WTC11 (cell line): ENCODE data around the gene PTGES2. TPM values are rescaled to one million over a fixed set of nuclear protein-coding genes. Genes with fewer than 3 reads are reported as not detected.

Experiments
- ATAC-seq: fragments of 200-7000 bp; cut with Tn5 transposase; 2 replicates; pipeline ENCODE4 v1.10.0; 2021; ENCODE audit warnings: mild to moderate bottlenecking, moderate library complexity
- CTCF ChIA-PET: fragments of 300-600 bp; sonication (Branson Sonifier 250); formaldehyde crosslinking; loops from one replicate; lab custom pipeline; 2021; ENCODE audit warnings: antibody characterized with exemption; lab: Charles Lee
- POLR2A ChIA-PET: fragments of 350-600 bp; sonication (Branson Sonifier 250); formaldehyde crosslinking; loops from one replicate; lab custom pipeline; 2021; ENCODE audit warnings: antibody characterized with exemption; lab: Charles Lee
- DNase-seq: peaks from one replicate; pipeline ENCODE4 v3.0.0; 2021; ENCODE audit warnings: low spot score
- H3K27ac Mint-ChIP-seq: 2 replicates; pipeline ENCODE4 v1.8.0; 2021; ENCODE audit warnings: mixed read lengths
- H3K27me3 Mint-ChIP-seq: 2 replicates; pipeline ENCODE4 v1.8.0; 2021; ENCODE audit warnings: low read depth, mild to moderate bottlenecking, moderate library complexity, mixed read lengths
- H3K36me3 Mint-ChIP-seq: 2 replicates; pipeline ENCODE4 v1.8.0; 2021; ENCODE audit warnings: mixed read lengths
- H3K4me1 Mint-ChIP-seq: 2 replicates; pipeline ENCODE4 v1.8.0; 2022; ENCODE audit warnings: mixed read lengths
- H3K4me3 Mint-ChIP-seq: 2 replicates; pipeline ENCODE4 v1.8.0; 2021; ENCODE audit warnings: mild to moderate bottlenecking, moderate library complexity, mixed read lengths
- H3K9me3 Mint-ChIP-seq: 2 replicates; pipeline ENCODE4 v1.8.0; 2021; ENCODE audit warnings: mixed read lengths
- CTCF ChIP-seq: fragments of 200-600 bp; IDR thresholded peaks from 2 replicates; pipeline ENCODE4 v1.8.0; 2022; ENCODE audit warnings: antibody characterized with exemption
- E2F1 ChIP-seq: sonication (generic); formaldehyde crosslinking; IDR thresholded peaks from 2 replicates; pipeline ENCODE4 v1.8.0; 2022; ENCODE audit warnings: mild to moderate bottlenecking, missing genetic modification reagents
- ELF4 ChIP-seq: sonication (generic); formaldehyde crosslinking; IDR thresholded peaks from 2 replicates; pipeline ENCODE4 v1.8.1; 2022; ENCODE audit warnings: low read depth, mild to moderate bottlenecking, moderate library complexity, missing genetic modification reagents
- GRHL2 ChIP-seq: fragments of 250-450 bp; sonication (Bioruptor Pico); IDR thresholded peaks from 2 replicates; pipeline ENCODE4 v1.8.0; 2022; ENCODE audit warnings: mild to moderate bottlenecking, moderate library complexity; ENCODE audit not compliant: insufficient replicate concordance, severe bottlenecking
- GTF2I ChIP-seq: fragments of 250-450 bp; sonication (Bioruptor Pico); conservative IDR thresholded peaks from 2 replicates; pipeline ENCODE4 v1.4.0; 2021; ENCODE audit warnings: mild to moderate bottlenecking
- HMGA2 ChIP-seq: fragments of 250-450 bp; sonication (Bioruptor Pico); IDR thresholded peaks from 2 replicates; pipeline ENCODE4 v1.4.0; 2021; ENCODE audit warnings: mild to moderate bottlenecking, moderate library complexity
- MLX ChIP-seq: sonication (generic); formaldehyde crosslinking; IDR thresholded peaks from 2 replicates; pipeline ENCODE4 v1.8.1; 2023; ENCODE audit warnings: mild to moderate bottlenecking, missing genetic modification reagents, moderate library complexity
- NR1H2 ChIP-seq: sonication (generic); formaldehyde crosslinking; IDR thresholded peaks from 2 replicates; pipeline ENCODE4 v1.9.0; 2021; ENCODE audit warnings: mild to moderate bottlenecking, moderate library complexity, missing genetic modification reagents
- SOX15 ChIP-seq: fragments of 250-450 bp; sonication (Bioruptor Pico); IDR thresholded peaks from 2 replicates; pipeline ENCODE4 v1.9.0; 2021; ENCODE audit warnings: mild to moderate bottlenecking
- USF1 ChIP-seq: sonication (generic); formaldehyde crosslinking; IDR thresholded peaks from 2 replicates; pipeline ENCODE4 v1.8.0; 2022; ENCODE audit warnings: mild to moderate bottlenecking, missing genetic modification reagents
- total RNA-seq: library from RNA; stranded (reverse); gene quantifications from 3 replicates; pipeline ENCODE4 v1.2.3, GENCODE V29; 2021
- TF ChIP-seq, protein P1 (sequence below): fragments of 250-450 bp; sonication (Bioruptor Pico); IDR thresholded peaks from 2 replicates; pipeline ENCODE4 v1.8.0; 2021; ENCODE audit warnings: mild to moderate bottlenecking
- TF ChIP-seq, protein P2 (sequence below): sonication (generic); formaldehyde crosslinking; IDR thresholded peaks from 2 replicates; pipeline ENCODE4 v1.8.1; 2022; ENCODE audit warnings: low read depth, missing genetic modification reagents, borderline replicate concordance
- TF ChIP-seq, protein P3 (sequence below): sonication (generic); formaldehyde crosslinking; IDR thresholded peaks from 2 replicates; pipeline ENCODE4 v1.8.1; 2022; ENCODE audit warnings: mild to moderate bottlenecking, missing genetic modification reagents, moderate library complexity, borderline replicate concordance
- TF ChIP-seq, protein P4 (sequence below): sonication (generic); formaldehyde crosslinking; IDR thresholded peaks from 2 replicates; pipeline ENCODE4 v1.8.0; 2023; ENCODE audit warnings: missing genetic modification reagents, mild to moderate bottlenecking, borderline replicate concordance
- TF ChIP-seq, protein P5 (sequence below): sonication (generic); formaldehyde crosslinking; IDR thresholded peaks from 2 replicates; pipeline ENCODE4 v1.8.1; 2022; ENCODE audit warnings: mild to moderate bottlenecking, moderate library complexity, missing genetic modification reagents
- TF ChIP-seq, protein P6 (sequence below): fragments of 250-450 bp; sonication (Bioruptor Pico); conservative IDR thresholded peaks from 2 replicates; pipeline ENCODE4 v1.9.0; 2021; ENCODE audit warnings: mild to moderate bottlenecking

Gene PTGES2
- total RNA-seq, 1 experiment from 2014 or later = 118 TPM

DNA sequence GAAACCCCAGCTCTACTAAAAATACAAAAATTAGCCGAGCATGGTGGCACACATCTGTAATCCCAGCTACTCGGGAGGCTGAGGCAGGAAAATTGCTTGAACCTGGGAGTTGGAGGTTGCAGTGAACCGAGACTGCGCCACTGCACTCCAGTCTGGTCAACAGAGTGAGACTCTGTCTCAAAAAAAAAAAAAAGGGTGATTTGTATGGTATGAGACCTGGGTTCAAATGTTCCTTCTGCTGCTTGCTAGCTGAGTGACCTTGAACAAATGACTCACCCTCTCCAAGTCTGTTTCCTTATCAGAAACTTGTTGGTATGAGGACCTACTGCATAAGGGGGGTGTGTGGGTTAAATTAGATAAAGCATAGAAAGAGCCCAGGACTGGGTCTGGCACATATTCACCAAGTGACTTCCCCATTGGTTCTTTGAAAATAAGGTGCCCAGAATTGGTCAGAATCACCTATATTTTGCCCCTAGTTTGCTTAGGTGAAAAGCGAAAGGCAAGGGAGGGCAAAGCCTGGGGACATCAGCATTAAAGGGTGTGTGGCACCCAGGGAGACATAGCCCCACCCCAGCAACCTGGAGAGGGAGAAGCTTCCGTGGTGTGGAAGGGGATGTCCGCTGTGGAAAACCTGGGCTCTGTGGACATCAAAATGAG is 49.6 kb downstream of the PTGES2 start:
- TF ChIP-seq, protein P1, sequence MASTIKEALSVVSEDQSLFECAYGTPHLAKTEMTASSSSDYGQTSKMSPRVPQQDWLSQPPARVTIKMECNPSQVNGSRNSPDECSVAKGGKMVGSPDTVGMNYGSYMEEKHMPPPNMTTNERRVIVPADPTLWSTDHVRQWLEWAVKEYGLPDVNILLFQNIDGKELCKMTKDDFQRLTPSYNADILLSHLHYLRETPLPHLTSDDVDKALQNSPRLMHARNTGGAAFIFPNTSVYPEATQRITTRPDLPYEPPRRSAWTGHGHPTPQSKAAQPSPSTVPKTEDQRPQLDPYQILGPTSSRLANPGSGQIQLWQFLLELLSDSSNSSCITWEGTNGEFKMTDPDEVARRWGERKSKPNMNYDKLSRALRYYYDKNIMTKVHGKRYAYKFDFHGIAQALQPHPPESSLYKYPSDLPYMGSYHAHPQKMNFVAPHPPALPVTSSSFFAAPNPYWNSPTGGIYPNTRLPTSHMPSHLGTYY (CRISPR knock-in tag) = no peak
- TF ChIP-seq, protein P2, sequence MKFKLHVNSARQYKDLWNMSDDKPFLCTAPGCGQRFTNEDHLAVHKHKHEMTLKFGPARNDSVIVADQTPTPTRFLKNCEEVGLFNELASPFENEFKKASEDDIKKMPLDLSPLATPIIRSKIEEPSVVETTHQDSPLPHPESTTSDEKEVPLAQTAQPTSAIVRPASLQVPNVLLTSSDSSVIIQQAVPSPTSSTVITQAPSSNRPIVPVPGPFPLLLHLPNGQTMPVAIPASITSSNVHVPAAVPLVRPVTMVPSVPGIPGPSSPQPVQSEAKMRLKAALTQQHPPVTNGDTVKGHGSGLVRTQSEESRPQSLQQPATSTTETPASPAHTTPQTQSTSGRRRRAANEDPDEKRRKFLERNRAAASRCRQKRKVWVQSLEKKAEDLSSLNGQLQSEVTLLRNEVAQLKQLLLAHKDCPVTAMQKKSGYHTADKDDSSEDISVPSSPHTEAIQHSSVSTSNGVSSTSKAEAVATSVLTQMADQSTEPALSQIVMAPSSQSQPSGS = no peak
- TF ChIP-seq USF1 (CRISPR knock-in tag) = no peak
- TF ChIP-seq SOX15 (CRISPR knock-in tag) = no peak
- no peak for TF ChIP-seq E2F1 (CRISPR knock-in tag)
- TF ChIP-seq, protein P3, sequence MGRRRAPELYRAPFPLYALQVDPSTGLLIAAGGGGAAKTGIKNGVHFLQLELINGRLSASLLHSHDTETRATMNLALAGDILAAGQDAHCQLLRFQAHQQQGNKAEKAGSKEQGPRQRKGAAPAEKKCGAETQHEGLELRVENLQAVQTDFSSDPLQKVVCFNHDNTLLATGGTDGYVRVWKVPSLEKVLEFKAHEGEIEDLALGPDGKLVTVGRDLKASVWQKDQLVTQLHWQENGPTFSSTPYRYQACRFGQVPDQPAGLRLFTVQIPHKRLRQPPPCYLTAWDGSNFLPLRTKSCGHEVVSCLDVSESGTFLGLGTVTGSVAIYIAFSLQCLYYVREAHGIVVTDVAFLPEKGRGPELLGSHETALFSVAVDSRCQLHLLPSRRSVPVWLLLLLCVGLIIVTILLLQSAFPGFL (CRISPR knock-in tag) = no peak
- no peak for TF ChIP-seq MLX (CRISPR knock-in tag)
- TF ChIP-seq ELF4 (CRISPR knock-in tag) = no peak
- TF ChIP-seq GTF2I (CRISPR knock-in tag) = no peak
- TF ChIP-seq GRHL2 (CRISPR knock-in tag) = no peak
- no peak for TF ChIP-seq CTCF
- no peak for TF ChIP-seq HMGA2 (CRISPR knock-in tag)
- TF ChIP-seq NR1H2 (CRISPR knock-in tag) = no peak
- TF ChIP-seq, protein P4, sequence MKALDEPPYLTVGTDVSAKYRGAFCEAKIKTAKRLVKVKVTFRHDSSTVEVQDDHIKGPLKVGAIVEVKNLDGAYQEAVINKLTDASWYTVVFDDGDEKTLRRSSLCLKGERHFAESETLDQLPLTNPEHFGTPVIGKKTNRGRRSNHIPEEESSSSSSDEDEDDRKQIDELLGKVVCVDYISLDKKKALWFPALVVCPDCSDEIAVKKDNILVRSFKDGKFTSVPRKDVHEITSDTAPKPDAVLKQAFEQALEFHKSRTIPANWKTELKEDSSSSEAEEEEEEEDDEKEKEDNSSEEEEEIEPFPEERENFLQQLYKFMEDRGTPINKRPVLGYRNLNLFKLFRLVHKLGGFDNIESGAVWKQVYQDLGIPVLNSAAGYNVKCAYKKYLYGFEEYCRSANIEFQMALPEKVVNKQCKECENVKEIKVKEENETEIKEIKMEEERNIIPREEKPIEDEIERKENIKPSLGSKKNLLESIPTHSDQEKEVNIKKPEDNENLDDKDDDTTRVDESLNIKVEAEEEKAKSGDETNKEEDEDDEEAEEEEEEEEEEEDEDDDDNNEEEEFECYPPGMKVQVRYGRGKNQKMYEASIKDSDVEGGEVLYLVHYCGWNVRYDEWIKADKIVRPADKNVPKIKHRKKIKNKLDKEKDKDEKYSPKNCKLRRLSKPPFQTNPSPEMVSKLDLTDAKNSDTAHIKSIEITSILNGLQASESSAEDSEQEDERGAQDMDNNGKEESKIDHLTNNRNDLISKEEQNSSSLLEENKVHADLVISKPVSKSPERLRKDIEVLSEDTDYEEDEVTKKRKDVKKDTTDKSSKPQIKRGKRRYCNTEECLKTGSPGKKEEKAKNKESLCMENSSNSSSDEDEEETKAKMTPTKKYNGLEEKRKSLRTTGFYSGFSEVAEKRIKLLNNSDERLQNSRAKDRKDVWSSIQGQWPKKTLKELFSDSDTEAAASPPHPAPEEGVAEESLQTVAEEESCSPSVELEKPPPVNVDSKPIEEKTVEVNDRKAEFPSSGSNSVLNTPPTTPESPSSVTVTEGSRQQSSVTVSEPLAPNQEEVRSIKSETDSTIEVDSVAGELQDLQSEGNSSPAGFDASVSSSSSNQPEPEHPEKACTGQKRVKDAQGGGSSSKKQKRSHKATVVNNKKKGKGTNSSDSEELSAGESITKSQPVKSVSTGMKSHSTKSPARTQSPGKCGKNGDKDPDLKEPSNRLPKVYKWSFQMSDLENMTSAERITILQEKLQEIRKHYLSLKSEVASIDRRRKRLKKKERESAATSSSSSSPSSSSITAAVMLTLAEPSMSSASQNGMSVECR = no peak
- TF ChIP-seq, protein P5, sequence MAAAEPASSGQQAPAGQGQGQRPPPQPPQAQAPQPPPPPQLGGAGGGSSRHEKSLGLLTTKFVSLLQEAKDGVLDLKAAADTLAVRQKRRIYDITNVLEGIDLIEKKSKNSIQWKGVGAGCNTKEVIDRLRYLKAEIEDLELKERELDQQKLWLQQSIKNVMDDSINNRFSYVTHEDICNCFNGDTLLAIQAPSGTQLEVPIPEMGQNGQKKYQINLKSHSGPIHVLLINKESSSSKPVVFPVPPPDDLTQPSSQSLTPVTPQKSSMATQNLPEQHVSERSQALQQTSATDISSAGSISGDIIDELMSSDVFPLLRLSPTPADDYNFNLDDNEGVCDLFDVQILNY = no peak
- TF ChIP-seq, protein P6, sequence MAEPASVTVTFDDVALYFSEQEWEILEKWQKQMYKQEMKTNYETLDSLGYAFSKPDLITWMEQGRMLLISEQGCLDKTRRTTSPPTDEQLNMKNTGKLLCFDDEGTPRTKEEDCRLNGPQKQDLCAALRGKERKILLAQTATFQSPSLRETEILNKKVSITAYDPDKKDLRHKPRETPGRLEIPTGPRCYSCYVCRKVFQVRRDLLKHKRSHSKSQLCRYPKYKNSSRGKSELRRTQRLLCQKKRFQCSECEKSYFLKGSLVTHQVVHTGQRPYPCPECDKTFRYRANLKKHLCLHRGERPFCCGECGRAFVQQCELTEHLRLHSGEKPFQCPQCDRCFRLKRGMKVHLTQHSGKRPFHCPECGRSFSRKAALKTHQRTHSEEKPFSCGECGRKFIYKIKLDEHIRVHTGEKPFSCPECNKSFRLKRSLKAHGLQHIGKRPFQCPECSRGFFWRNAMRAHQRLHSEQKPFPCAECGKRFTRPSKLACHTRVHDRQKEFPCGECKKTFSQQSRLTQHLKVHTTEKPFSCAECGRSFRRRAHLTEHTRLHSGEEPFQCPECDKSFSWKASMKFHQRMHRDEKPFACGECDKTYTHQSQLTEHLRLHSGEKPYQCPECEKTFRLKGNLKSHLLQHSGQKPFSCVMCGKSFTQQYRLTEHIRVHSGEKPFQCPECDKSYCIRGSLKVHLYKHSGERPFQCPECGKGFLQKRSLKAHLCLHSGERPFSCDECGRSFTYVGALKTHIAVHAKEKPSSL (CRISPR knock-in tag) = no peak
- DNase-seq = no peak
- peaks cover 5% of the 10 kb centered on the region for H3K36me3 Mint-ChIP-seq
- CTCF ChIA-PET = interaction anchor here (1.1 to 2.1 kb wide), 3 partner anchors 40 to 134 kb away, joined by 4 to 9 read pairs (median 9); no protein-coding TSS in a partner anchor
- peaks cover 32% of the 10 kb centered on the region for H3K4me1 Mint-ChIP-seq
- ATAC-seq = no peak
- POLR2A ChIA-PET = no interaction called here
- H3K27me3 Mint-ChIP-seq = no peaks in the 10 kb centered on the region
- H3K27ac Mint-ChIP-seq = peak overlapping the region; percentile 75
- H3K9me3 Mint-ChIP-seq = no peaks in the 10 kb centered on the region
- H3K4me3 Mint-ChIP-seq = no peak overlapping the region
